ENCODE measurements around the gene OR5D16.
"Not testable (repeated sequence)": the region's sequence is repeated elsewhere in the genome, so short reads cannot be mapped to it uniquely, and the experiment has no call there.

- TF ChIP-seq, protein P1, sequence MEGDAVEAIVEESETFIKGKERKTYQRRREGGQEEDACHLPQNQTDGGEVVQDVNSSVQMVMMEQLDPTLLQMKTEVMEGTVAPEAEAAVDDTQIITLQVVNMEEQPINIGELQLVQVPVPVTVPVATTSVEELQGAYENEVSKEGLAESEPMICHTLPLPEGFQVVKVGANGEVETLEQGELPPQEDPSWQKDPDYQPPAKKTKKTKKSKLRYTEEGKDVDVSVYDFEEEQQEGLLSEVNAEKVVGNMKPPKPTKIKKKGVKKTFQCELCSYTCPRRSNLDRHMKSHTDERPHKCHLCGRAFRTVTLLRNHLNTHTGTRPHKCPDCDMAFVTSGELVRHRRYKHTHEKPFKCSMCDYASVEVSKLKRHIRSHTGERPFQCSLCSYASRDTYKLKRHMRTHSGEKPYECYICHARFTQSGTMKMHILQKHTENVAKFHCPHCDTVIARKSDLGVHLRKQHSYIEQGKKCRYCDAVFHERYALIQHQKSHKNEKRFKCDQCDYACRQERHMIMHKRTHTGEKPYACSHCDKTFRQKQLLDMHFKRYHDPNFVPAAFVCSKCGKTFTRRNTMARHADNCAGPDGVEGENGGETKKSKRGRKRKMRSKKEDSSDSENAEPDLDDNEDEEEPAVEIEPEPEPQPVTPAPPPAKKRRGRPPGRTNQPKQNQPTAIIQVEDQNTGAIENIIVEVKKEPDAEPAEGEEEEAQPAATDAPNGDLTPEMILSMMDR (IDR thresholded peaks at IDR 0.05; ENCODE audit: insufficient read depth, low read depth, low read length), result not testable (repeated sequence)
- not testable (repeated sequence) for TF ChIP-seq EZH2 (IDR thresholded peaks at IDR 0.05; ENCODE audit: insufficient read depth, low read length)
Measured at GRCh38 chr11:55872731-55873130, 34.2 kb downstream of the OR5D16 start.

Measured in astrocyte (in vitro differentiated cells and primary cell).